HCT116 (cell line): ENCODE results near the gene IGSF23. TPM values are rescaled to one million over a fixed set of nuclear protein-coding genes. Genes with fewer than 3 reads are reported as not detected.

Source experiments
- ATAC-seq: fragments of 200-7000 bp; cut with Tn5 transposase; 2 replicates; pipeline ENCODE4 v1.9.1; 2020; ENCODE audit warnings: mild to moderate bottlenecking, moderate library complexity
- BruUV-seq: library from RNA; stranded (reverse); fragments of 400-500 nt; replicated peaks from 2 replicates; lab custom pipeline; 2021; lab: Mats Ljungman, UMichigan
- CTCF ChIA-PET: fragments of 300-600 bp; sonication (Branson Sonifier 250); formaldehyde crosslinking; loops from one replicate; lab custom pipeline; 2021; ENCODE audit warnings: antibody characterized with exemption; lab: Charles Lee
- POLR2A ChIA-PET: fragments of 300-600, 350-600 bp; sonication (Branson Sonifier 250); formaldehyde crosslinking; loops from one replicate; lab custom pipeline; 2021; ENCODE audit warnings: antibody characterized with exemption; lab: Charles Lee
- RAD21 ChIA-PET, 2 experiments: fragments of 300-600 bp; sonication (Branson Sonifier 250); formaldehyde crosslinking; loops; one replicate each; lab custom pipeline; 2023; ENCODE audit warnings: low total read pairs in 2 of 2; ENCODE audit not compliant: uncharacterized antibody in 2 of 2, unreplicated experiment in 2 of 2, low non-redundant PET in 1 of 2; lab: Charles Lee
- DNase-seq: peaks from one replicate; pipeline ENCODE4 v3.0.0-alpha.2; 2010; ENCODE audit warnings: low read depth, low spot score
- H2AFZ ChIP-seq: fragments of 200-600 bp; shearing (Covaris generic), sonication (generic); 2 replicates; pipeline ENCODE4 v1.6.1; 2017; ENCODE audit warnings: low read depth, mixed run types, mixed read lengths, antibody characterized with exemption, low read length; ENCODE audit not compliant: poor library complexity, severe bottlenecking
- H3K27ac ChIP-seq: 2 replicates; pipeline ENCODE4 v1.5.1; 2012; ENCODE audit warnings: low read depth, low read length
- H3K27me3 ChIP-seq: fragments of 200-600 bp; sonication (generic); 2 replicates; pipeline ENCODE4 v1.6.1; 2016; ENCODE audit warnings: mixed run types, low read length, mixed read lengths; ENCODE audit not compliant: insufficient read depth
- H3K36me3 ChIP-seq, 2 experiments: fragments of 200-500 bp in 1 of 2; fragments of 200-600 bp in 1 of 2; sonication (Bioruptor generic) in 1 of 2; sonication (generic) in 1 of 2; 2 replicates each; pipeline versions ENCODE4 v1.5.1 to v1.6.1; 2014 to 2016; ENCODE audit warnings: low read length in 2 of 2, inconsistent platforms in 1 of 2, mixed read lengths in 1 of 2, mixed run types in 1 of 2; ENCODE audit not compliant: insufficient read depth in 2 of 2, control insufficient read depth in 1 of 2
- H3K4me1 ChIP-seq, 2 experiments: fragments of 200-600 bp in 1 of 2; sonication (generic) in 1 of 2; 2 replicates each; pipeline versions ENCODE4 v1.5.1 to v1.6.1; 2012 to 2017; ENCODE audit warnings: low read length in 2 of 2, inconsistent platforms in 1 of 2, mild to moderate bottlenecking in 1 of 2, mixed read lengths in 1 of 2, mixed run types in 1 of 2, moderate library complexity in 1 of 2; ENCODE audit not compliant: insufficient read depth in 2 of 2, control insufficient read depth in 1 of 2
- H3K4me2 ChIP-seq: fragments of 200-600 bp; sonication (generic); 2 replicates; pipeline ENCODE4 v1.6.1; 2017; ENCODE audit warnings: mixed run types, low read length, mixed read lengths
- H3K4me3 ChIP-seq, 2 experiments: fragments of 200-600 bp in 1 of 2; sonication (generic) in 1 of 2; replicated peaks in 1 of 2; 2 replicates each; pipeline ENCODE4 v1.5.1; 2011 to 2016; ENCODE audit warnings: low read length in 2 of 2, control low read depth in 1 of 2, low read depth in 1 of 2, mild to moderate bottlenecking in 1 of 2, mixed read lengths in 1 of 2, mixed run types in 1 of 2
- H3K79me2 ChIP-seq: fragments of 200-600 bp; sonication (generic); 2 replicates; pipeline ENCODE4 v1.6.1; 2017; ENCODE audit warnings: mild to moderate bottlenecking, mixed run types, low read length, moderate library complexity, mixed read lengths; ENCODE audit not compliant: insufficient read depth
- H3K9ac ChIP-seq: fragments of 200-600 bp; sonication (generic); 2 replicates; pipeline ENCODE4 v1.6.1; 2016; ENCODE audit warnings: low read length, mixed read lengths
- H3K9me2 ChIP-seq: fragments of 200-600 bp; sonication (generic), shearing (Covaris generic); 2 replicates; pipeline ENCODE4 v1.6.1; 2017; ENCODE audit warnings: mixed run types, mild to moderate bottlenecking, moderate library complexity; ENCODE audit not compliant: insufficient read depth
- H3K9me3 ChIP-seq, 2 experiments: fragments of 200-500 bp in 1 of 2; fragments of 200-600 bp in 1 of 2; sonication (Bioruptor generic) in 1 of 2; sonication (generic) in 1 of 2; 2 replicates each; pipeline ENCODE4 v1.6.1; 2014 to 2017; ENCODE audit warnings: low read length in 2 of 2, mixed read lengths in 2 of 2, inconsistent platforms in 1 of 2, low read depth in 1 of 2, mild to moderate bottlenecking in 1 of 2, mixed run types in 1 of 2, moderate library complexity in 1 of 2; ENCODE audit not compliant: control insufficient read depth in 1 of 2, insufficient read depth in 1 of 2
- H4K20me1 ChIP-seq: fragments of 200-600 bp; sonication (generic), shearing (Covaris generic); 2 replicates; pipeline ENCODE4 v1.6.1; 2017; ENCODE audit warnings: mixed run types, mild to moderate bottlenecking, moderate library complexity; ENCODE audit not compliant: insufficient read depth
- CEBPB ChIP-seq: IDR thresholded peaks from 2 replicates; pipeline ENCODE4 v1.6.1; 2012; ENCODE audit warnings: low read depth
- EGR1 ChIP-seq: IDR thresholded peaks from 2 replicates; pipeline ENCODE4 v1.6.1; 2012; ENCODE audit warnings: low read depth
- ELF1 ChIP-seq: IDR thresholded peaks from 2 replicates; pipeline ENCODE4 v1.6.1; 2012; ENCODE audit warnings: low read depth, borderline replicate concordance
- EZH2 ChIP-seq: fragments of 200-600 bp; sonication (generic); IDR thresholded peaks from 2 replicates; pipeline ENCODE4 v1.6.1; 2017; ENCODE audit warnings: antibody characterized with exemption, mixed run types
- EZH2phosphoT487 ChIP-seq: fragments of 200-600 bp; IDR thresholded peaks from 2 replicates; pipeline ENCODE4 v1.6.1; 2018; ENCODE audit warnings: antibody characterized with exemption, borderline replicate concordance
- FOSL1 ChIP-seq: IDR thresholded peaks from 2 replicates; pipeline ENCODE4 v1.6.1; 2012; ENCODE audit warnings: low read depth
- JUND ChIP-seq: IDR thresholded peaks from 2 replicates; pipeline ENCODE4 v1.6.1; 2012
- POLR2A ChIP-seq: IDR thresholded peaks from 2 replicates; pipeline ENCODE4 v1.7.0; 2011; ENCODE audit warnings: borderline replicate concordance; ENCODE audit not compliant: insufficient read depth, insufficient read length; ENCODE audit errors: extremely low read depth
- POLR2AphosphoS5 ChIP-seq: IDR thresholded peaks from 2 replicates; pipeline ENCODE4 v1.6.1; 2011; ENCODE audit warnings: mild to moderate bottlenecking, low read depth, low read length, moderate library complexity
- RAD21 ChIP-seq: IDR thresholded peaks from 2 replicates; pipeline ENCODE4 v1.6.1; 2012; ENCODE audit warnings: low read depth, mild to moderate bottlenecking
- SRF ChIP-seq: IDR thresholded peaks from 2 replicates; pipeline ENCODE4 v1.6.1; 2012; ENCODE audit warnings: low read depth
- TCF7L2 ChIP-seq: IDR thresholded peaks from 2 replicates; pipeline ENCODE4 v1.7.0; 2011; ENCODE audit warnings: borderline replicate concordance, inconsistent platforms; ENCODE audit not compliant: insufficient read depth, insufficient read length; ENCODE audit errors: extremely low read depth
- ZFX ChIP-seq: fragments of 450-650 bp; IDR thresholded peaks from 2 replicates; pipeline ENCODE4 v1.6.1; 2017
- ZNF274 ChIP-seq: fragments of 200-500 bp; sonication (Bioruptor generic); IDR thresholded peaks from 2 replicates; pipeline ENCODE4 v1.6.1; 2014; ENCODE audit warnings: mild to moderate bottlenecking, low read depth, low read length, inconsistent platforms
- intact Hi-C: fragments of 100-400 bp; cut with micrococcal nuclease; formaldehyde crosslinking; loops from 2 replicates; pipeline ENCODE4 v1.10.0; 2022
- total RNA-seq: library from RNA; stranded (reverse); gene quantifications from one replicate; pipeline ENCODE4 v1.2.1, GENCODE V29; 2021; ENCODE audit not compliant: unreplicated experiment
- TF ChIP-seq, protein P1 (sequence below), 3 experiments: fragments of 200-600 bp in 1 of 3; sonication (generic) in 1 of 3; IDR thresholded peaks in 2 of 3; conservative IDR thresholded peaks in 1 of 3; 2 replicates each; pipeline ENCODE4 v1.5.1; 2012 to 2017; ENCODE audit warnings: low read depth in 2 of 3, low read length in 2 of 3, antibody characterized with exemption in 1 of 3, borderline replicate concordance in 1 of 3, control low read depth in 1 of 3, mild to moderate bottlenecking in 1 of 3, mixed read lengths in 1 of 3, mixed run types in 1 of 3, moderate library complexity in 1 of 3; ENCODE audit not compliant: insufficient read depth in 1 of 3
- TF ChIP-seq, protein P2 (sequence below): IDR thresholded peaks from 2 replicates; pipeline ENCODE4 v1.6.1; 2012
- TF ChIP-seq, protein P3 (sequence below): IDR thresholded peaks from 2 replicates; pipeline ENCODE4 v1.6.1; 2012; ENCODE audit warnings: low read depth
- TF ChIP-seq, protein P4 (sequence below): IDR thresholded peaks from 2 replicates; pipeline ENCODE4 v1.6.1; 2011; ENCODE audit warnings: mild to moderate bottlenecking, low read length, moderate library complexity; ENCODE audit not compliant: insufficient replicate concordance; ENCODE audit errors: extremely low read depth

IGSF23 gene
- total RNA-seq, 1 experiment from 2014 or later, result not detected

DNA sequence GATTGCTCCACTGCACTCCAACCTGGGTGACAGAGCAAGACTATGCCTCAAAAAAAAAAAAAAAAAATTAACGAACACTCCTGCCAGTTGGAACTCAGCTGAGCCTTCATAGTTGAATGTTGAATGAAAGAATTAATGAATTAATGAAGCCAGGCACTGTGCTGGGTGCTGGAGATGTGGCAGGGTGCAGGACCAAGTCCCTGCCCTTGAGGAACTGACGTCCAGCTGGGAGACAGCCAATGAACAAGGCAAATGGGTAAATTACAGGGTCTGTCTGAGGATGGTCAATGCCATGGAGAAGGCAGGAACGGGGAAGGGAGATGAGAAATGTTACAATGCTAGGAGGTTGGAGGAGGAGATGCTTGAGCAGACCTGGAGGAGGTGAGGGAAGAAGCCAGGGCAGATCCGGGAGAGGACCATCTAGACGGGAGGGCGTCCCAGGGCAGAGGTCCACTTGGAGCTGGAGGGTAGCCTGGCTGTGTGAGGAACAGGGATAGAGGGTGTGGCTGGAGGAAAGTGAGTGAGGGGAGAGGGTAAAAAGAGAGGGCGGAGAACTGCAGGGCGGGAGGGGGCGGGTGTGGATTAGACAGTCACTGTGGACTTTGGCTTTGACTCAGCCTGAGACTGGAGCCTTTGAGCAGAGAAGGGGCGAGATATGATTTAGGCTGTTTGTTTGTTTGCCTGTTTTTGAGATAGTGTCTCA is 16.8 kb upstream of the IGSF23 start:
- DNase-seq (no peak), ATAC-seq (no peak)
- Histone ChIP-seq H3K4me2 (peak overlapping the region; percentile 27; the same call in 1 of the 2 replicates), H3K79me2 (no peaks in the 10 kb centered on the region), H3K9me3 (0 out of 4 replicates have a peak, but pooled peaks cover 0 to 4% of the 10 kb centered on the region in 2 experiments), H3K27me3 (no peaks in the 10 kb centered on the region), H3K36me3 (no peaks in the 10 kb centered on the region), H3K9ac (no peak overlapping the region), H3K27ac (no peak overlapping the region), H3K9me2 (no peaks in the 10 kb centered on the region), H3K4me3 (no peak overlapping the region), H3K4me1 (peaks cover 0 to 26% of the 10 kb centered on the region in 2 experiments; a peak in 2 of 4 replicates), H4K20me1 (no peaks in the 10 kb centered on the region), H2AFZ (no peak overlapping the region)
- CTCF ChIA-PET, result interaction anchor here (0.6 kb wide), 1 partner anchor 26 kb away, joined by 3 read pairs; no protein-coding TSS in a partner anchor
- intact Hi-C loops, result no loop called here
- RAD21 ChIA-PET, result no interaction called here
- TF ChIP-seq, protein P1, sequence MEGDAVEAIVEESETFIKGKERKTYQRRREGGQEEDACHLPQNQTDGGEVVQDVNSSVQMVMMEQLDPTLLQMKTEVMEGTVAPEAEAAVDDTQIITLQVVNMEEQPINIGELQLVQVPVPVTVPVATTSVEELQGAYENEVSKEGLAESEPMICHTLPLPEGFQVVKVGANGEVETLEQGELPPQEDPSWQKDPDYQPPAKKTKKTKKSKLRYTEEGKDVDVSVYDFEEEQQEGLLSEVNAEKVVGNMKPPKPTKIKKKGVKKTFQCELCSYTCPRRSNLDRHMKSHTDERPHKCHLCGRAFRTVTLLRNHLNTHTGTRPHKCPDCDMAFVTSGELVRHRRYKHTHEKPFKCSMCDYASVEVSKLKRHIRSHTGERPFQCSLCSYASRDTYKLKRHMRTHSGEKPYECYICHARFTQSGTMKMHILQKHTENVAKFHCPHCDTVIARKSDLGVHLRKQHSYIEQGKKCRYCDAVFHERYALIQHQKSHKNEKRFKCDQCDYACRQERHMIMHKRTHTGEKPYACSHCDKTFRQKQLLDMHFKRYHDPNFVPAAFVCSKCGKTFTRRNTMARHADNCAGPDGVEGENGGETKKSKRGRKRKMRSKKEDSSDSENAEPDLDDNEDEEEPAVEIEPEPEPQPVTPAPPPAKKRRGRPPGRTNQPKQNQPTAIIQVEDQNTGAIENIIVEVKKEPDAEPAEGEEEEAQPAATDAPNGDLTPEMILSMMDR (IDR thresholded peaks at IDR 0.05 in 2 of 3, conservative IDR thresholded peaks at IDR 0.05 in 1 of 3; ENCODE audit: borderline replicate concordance in 1 of 3, insufficient read depth in 1 of 3, low read depth in 2 of 3, low read length in 2 of 3), result no peak
- TF ChIP-seq POLR2AphosphoS5 (no peak), ZFX (no peak), JUND (no peak), RAD21 (no peak), FOSL1 (no peak), CEBPB (no peak), EZH2phosphoT487 (no peak), ELF1 (no peak), SRF (no peak), EZH2 (no peak), ZNF274 (no peak), POLR2A (no peak), EGR1 (no peak), TCF7L2 (no peak)
- TF ChIP-seq, protein P2, sequence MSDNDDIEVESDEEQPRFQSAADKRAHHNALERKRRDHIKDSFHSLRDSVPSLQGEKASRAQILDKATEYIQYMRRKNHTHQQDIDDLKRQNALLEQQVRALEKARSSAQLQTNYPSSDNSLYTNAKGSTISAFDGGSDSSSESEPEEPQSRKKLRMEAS, result no peak
- TF ChIP-seq, protein P3, sequence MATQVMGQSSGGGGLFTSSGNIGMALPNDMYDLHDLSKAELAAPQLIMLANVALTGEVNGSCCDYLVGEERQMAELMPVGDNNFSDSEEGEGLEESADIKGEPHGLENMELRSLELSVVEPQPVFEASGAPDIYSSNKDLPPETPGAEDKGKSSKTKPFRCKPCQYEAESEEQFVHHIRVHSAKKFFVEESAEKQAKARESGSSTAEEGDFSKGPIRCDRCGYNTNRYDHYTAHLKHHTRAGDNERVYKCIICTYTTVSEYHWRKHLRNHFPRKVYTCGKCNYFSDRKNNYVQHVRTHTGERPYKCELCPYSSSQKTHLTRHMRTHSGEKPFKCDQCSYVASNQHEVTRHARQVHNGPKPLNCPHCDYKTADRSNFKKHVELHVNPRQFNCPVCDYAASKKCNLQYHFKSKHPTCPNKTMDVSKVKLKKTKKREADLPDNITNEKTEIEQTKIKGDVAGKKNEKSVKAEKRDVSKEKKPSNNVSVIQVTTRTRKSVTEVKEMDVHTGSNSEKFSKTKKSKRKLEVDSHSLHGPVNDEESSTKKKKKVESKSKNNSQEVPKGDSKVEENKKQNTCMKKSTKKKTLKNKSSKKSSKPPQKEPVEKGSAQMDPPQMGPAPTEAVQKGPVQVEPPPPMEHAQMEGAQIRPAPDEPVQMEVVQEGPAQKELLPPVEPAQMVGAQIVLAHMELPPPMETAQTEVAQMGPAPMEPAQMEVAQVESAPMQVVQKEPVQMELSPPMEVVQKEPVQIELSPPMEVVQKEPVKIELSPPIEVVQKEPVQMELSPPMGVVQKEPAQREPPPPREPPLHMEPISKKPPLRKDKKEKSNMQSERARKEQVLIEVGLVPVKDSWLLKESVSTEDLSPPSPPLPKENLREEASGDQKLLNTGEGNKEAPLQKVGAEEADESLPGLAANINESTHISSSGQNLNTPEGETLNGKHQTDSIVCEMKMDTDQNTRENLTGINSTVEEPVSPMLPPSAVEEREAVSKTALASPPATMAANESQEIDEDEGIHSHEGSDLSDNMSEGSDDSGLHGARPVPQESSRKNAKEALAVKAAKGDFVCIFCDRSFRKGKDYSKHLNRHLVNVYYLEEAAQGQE, result no peak
- TF ChIP-seq, protein P4, sequence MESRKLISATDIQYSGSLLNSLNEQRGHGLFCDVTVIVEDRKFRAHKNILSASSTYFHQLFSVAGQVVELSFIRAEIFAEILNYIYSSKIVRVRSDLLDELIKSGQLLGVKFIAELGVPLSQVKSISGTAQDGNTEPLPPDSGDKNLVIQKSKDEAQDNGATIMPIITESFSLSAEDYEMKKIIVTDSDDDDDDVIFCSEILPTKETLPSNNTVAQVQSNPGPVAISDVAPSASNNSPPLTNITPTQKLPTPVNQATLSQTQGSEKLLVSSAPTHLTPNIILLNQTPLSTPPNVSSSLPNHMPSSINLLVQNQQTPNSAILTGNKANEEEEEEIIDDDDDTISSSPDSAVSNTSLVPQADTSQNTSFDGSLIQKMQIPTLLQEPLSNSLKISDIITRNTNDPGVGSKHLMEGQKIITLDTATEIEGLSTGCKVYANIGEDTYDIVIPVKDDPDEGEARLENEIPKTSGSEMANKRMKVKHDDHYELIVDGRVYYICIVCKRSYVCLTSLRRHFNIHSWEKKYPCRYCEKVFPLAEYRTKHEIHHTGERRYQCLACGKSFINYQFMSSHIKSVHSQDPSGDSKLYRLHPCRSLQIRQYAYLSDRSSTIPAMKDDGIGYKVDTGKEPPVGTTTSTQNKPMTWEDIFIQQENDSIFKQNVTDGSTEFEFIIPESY, result no peak
- POLR2A ChIA-PET, result interaction anchor here (0.7 kb wide), 1 partner anchor 48 kb away, joined by 3 read pairs; no protein-coding TSS in a partner anchor
- no TSS peak for BruUV-seq
